Heart left ventricle (tissue), 16 donors: ENCODE data around the gene HSD17B14. TPM values are rescaled to one million over a fixed set of nuclear protein-coding genes. Genes with fewer than 3 reads are reported as not detected.
"Not testable (repeated sequence)": the region's sequence is repeated elsewhere in the genome, so short reads cannot be mapped to it uniquely, and the experiment has no call there.

Experiments
- ATAC-seq, 4 donors: fragments of 200-7000 bp; cut with Tn5 transposase; one replicate each; pipeline ENCODE4 v1.9.1; 2020 to 2022; ENCODE audit warnings: moderate library complexity in 4 of 4, mild to moderate bottlenecking in 3 of 4, moderate number of reproducible peaks in 1 of 4
- DNase-seq, 5 donors: peaks; one replicate each; pipeline ENCODE4 v3.0.0-alpha.2; 2020
- H3K27ac ChIP-seq, 12 donors: fragments of 200-600 bp; sonication (generic) in 4 of 12; one replicate each; pipeline versions ENCODE4 v1.5.0 to v1.8.0; 2016 to 2022; ENCODE audit warnings: mild to moderate bottlenecking in 2 of 12
- H3K27me3 ChIP-seq, 9 donors: fragments of 200-600 bp; sonication (generic) in 2 of 9; one replicate each; pipeline versions ENCODE4 v1.5.1 to v1.8.0; 2016 to 2022; ENCODE audit warnings: mild to moderate bottlenecking in 3 of 9
- H3K36me3 ChIP-seq, 9 donors: fragments of 200-600 bp; sonication (generic) in 2 of 9; one replicate each; pipeline versions ENCODE4 v1.5.0 to v1.8.0; 2018 to 2022; ENCODE audit warnings: mild to moderate bottlenecking in 2 of 9
- H3K4me1 ChIP-seq, 12 donors: fragments of 200-600 bp; sonication (generic) in 4 of 12; one replicate each; pipeline versions ENCODE4 v1.5.0 to v1.8.0; 2016 to 2022; ENCODE audit warnings: mild to moderate bottlenecking in 3 of 12
- H3K4me3 ChIP-seq, 12 donors: fragments of 200-600 bp; sonication (generic) in 4 of 12; one replicate each; pipeline versions ENCODE4 v1.5.0 to v1.8.0; 2017 to 2022; ENCODE audit warnings: mild to moderate bottlenecking in 9 of 12, moderate library complexity in 4 of 12
- H3K9me3 ChIP-seq, 12 donors: fragments of 200-600 bp; sonication (generic) in 4 of 12; one replicate each; pipeline versions ENCODE4 v1.5.0 to v1.8.0; 2016 to 2022; ENCODE audit warnings: mild to moderate bottlenecking in 1 of 12
- POLR2A ChIP-seq, 2 donors: fragments of 450-650 bp; IDR thresholded peaks; one replicate each; pipeline ENCODE4 v1.6.1; 2017; ENCODE audit warnings: antibody characterized with exemption in 2 of 2, mild to moderate bottlenecking in 2 of 2, moderate library complexity in 2 of 2
- WGBS, 4 donors: extraction: QIAGEN DNeasy Blood & Tissue Kit in 2 of 4; methylation state at CpG; one replicate each; pipeline versions ENCODE4 v1.1.5 to v1.1.7; 2013 to 2018; 5-methylcytosine and 5-hydroxymethylcytosine counted together
- intact Hi-C, 10 donors: fragments of 100-400 bp; cut with DNase I; formaldehyde crosslinking; loops; one replicate each; pipeline versions ENCODE4 v1.11.1 to v1.14.2; 2022
- long read RNA-seq, 3 donors: library from polyadenylated mRNA; unstranded; transcript quantifications; one replicate each; pipeline ENCODE4 v2.0.0, GENCODE V29; 2020 to 2021
- polyA plus RNA-seq, 2 donors: library from polyadenylated mRNA; stranded (reverse); fragments of 200-250 nt; gene quantifications; one replicate each; pipeline ENCODE4 v1.2.3, GENCODE V29; 2013
- total RNA-seq, 9 donors: library from RNA; depleted of rRNA in 2 of 9; stranded (reverse); fragments of >200 nt in 2 of 9; fragmentation: NEBNext Ultra II Directional in 3 of 9; extraction: Animal tissue kit (Norgen Biotek cat#: 25700) in 3 of 9; gene quantifications; one replicate each; pipeline versions ENCODE4 v1.1.0 to v1.2.4, GENCODE V29; 2016 to 2023
- TF ChIP-seq, protein P1 (sequence below), 12 donors: fragments of 200-600 bp; sonication (generic) in 4 of 12; IDR thresholded peaks; one replicate each; pipeline versions ENCODE4 v1.5.0 to v1.8.0; 2018 to 2022; ENCODE audit warnings: antibody characterized with exemption in 12 of 12, mild to moderate bottlenecking in 5 of 12
- donor health status: ischemic (EF 13 %, LVEDD 7.1; RV severe dilation, severe dysfunction).
- donor health status: healthy with polysubstance abuse.
- donor health status: DM: no; HTN: yes; CAD: no.
- donor health status: DM: no; HTN: no; CAD: no.
- donor health status: ischemic (EF 25% LVEDD 6.9; RV normal size, moderate dysfunction).
- donor health status: ischemic (EF 25% LVEDD 5.7; RV mildly dilated, moderate dysfunction).
- donor health status: healthy.
- donor health status: DM: yes; HTN: yes; CAD: no.
- donor health status: ischemic (EF 35%, LVEDD 5.7; RV mildly dilated, moderate dysfunction).
- donor health status: nonischemic (EF 11% LVEDD 7.7; RV severe dilation, severe dysfunction).
- donor health status: DM: yes; HTN: yes; CAD: no.
- donor health status: PGD.
- donor health status: ischemic (EF 29% LVEDD 5.4; RV normal size, mild dysfunction).
- donor health status: nonischemic (EF 23%, LVEDD 6.1; RV moderate dilation, normal function).

HSD17B14 gene
- 1 to 10 TPM in 8 of 9 donors, not detected in 1; 1.2 to 5.4 (median 3.3) TPM for total RNA-seq
- 1 to 10 TPM; 1.6 to 2.7 TPM for polyA plus RNA-seq
- long read RNA-seq, donor 1, partial matches to known transcripts = 1 of 2 reads
- long read RNA-seq, donor 1, other reads (novel, unspliced or antisense) = 0 of 2 reads
- long read RNA-seq, donor 2, partial matches to known transcripts = 0 of 3 reads
- long read RNA-seq, donor 2, other reads (novel, unspliced or antisense) = 2 of 3 reads
- long read RNA-seq, donor 3, partial matches to known transcripts = 0 of 2 reads
- long read RNA-seq, donor 3, other reads (novel, unspliced or antisense) = 0 of 2 reads

DNA sequence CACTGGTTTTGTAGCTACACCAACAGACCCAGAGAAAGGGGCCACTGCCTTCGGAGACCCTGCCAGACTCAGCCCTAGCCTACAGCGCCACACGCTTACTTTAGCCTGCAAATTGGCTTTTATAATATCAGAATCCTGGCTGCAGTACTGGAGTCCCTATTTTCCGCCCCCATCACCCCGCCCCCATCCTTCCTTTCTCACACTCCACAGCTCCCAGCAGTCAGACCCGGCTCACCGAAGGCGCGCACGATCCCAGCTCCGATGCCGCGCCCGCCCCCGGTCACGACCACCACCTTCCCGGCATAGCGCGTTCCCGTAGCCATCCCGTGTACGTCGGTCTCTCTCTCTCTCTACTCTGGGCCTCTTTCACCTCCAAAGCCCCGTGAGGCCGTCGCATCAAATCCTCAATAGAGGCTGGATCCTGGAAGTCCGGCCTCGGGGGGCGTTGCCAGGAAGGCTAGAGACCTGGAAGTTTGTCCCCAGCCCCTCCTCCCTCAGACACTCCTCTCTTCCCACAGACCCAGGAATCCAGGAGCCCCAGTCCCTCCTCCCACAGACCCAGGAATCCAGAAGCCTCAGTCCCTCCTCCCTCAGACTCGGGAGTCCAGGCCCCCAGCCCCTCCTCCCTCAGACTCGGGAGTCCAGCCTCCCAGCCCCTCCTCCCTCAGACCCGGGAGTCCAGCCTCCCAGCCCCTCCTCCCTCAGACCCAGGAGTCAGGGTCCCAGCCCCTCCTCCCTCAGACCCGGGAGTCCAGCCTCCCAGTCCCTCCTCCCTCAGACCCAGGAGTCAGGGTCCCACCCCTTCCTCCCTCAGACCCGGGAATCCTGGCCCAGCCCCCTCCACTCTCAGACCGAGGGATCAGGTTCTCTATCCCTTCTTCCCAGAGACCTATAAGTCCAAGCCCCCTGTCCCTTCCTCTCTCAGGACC lies at the start of gene HSD17B14:
HSD17B14 (minus strand) TSS at position 403 of the 929 bp plus-strand sequence; CDS start at position 323, 80 bp downstream.
- peak; percentile 18 to 34 (median 31) for ATAC-seq
- TF ChIP-seq, protein P1, sequence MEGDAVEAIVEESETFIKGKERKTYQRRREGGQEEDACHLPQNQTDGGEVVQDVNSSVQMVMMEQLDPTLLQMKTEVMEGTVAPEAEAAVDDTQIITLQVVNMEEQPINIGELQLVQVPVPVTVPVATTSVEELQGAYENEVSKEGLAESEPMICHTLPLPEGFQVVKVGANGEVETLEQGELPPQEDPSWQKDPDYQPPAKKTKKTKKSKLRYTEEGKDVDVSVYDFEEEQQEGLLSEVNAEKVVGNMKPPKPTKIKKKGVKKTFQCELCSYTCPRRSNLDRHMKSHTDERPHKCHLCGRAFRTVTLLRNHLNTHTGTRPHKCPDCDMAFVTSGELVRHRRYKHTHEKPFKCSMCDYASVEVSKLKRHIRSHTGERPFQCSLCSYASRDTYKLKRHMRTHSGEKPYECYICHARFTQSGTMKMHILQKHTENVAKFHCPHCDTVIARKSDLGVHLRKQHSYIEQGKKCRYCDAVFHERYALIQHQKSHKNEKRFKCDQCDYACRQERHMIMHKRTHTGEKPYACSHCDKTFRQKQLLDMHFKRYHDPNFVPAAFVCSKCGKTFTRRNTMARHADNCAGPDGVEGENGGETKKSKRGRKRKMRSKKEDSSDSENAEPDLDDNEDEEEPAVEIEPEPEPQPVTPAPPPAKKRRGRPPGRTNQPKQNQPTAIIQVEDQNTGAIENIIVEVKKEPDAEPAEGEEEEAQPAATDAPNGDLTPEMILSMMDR (IDR thresholded peaks at IDR 0.05) = peak in 6 of 12 donors; percentile 5 to 34 (median 28)
- TF ChIP-seq POLR2A (IDR thresholded peaks at IDR 0.05) = no peak
- no peak for DNase-seq
- peak within 1 kb of the TSS in 9 of 12 donors; percentile 26 to 86 (median 67) for H3K27ac ChIP-seq
- no peaks in the 10 kb centered on the region for H3K9me3 ChIP-seq
- H3K4me3 ChIP-seq = peak within 1 kb of the TSS in 11 of 12 donors; percentile 16 to 57 (median 47)
- intact Hi-C loops = loop anchor here in 8 of 10 donors (1.0 to 10.0 kb wide), 6 partner anchors 41 to 192 kb away; partner anchors contain the start of genes CA11 (in 6 of the 8) and NTN5 (in 4 of the 8)
- H3K27me3 ChIP-seq = peaks cover 0 to 4% (median 0%) of the 10 kb centered on the region in 9 donors
- peaks cover 0 to 19% (median 10%) of the 10 kb centered on the region in 12 donors for H3K4me1 ChIP-seq
- H3K36me3 ChIP-seq = peaks cover 0 to 8% (median 3%) of the 10 kb centered on the region in 9 donors
- WGBS, 4 donors = 8 to 13% (median 10%) methylated on average over 35 of the region's 35 CpGs

DNA sequence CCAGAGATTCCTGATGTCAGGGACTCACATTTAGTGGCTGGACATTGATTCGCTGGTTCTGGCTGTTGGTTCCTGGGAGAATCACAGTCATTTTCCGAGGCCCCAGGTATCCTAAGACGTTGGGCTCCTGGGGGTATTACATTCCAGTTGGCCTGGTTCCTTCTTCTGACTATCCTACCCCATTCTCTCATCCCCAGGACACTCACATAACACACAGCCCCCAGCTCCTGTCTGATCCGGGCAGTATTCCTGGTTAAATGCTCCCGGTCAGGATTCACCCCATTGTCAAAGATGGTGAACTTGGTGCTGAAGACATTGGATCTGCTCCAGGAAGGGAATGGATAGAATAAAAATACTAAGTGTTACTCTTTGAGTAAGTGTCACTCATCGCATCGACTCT lies 47.4 kb upstream of the HSD17B14 start:
- peaks cover 0 to 17% (median 10%) of the 10 kb centered on the region in 12 donors for H3K4me1 ChIP-seq
- no peaks in the 10 kb centered on the region for H3K9me3 ChIP-seq
- no peak overlapping the region for H3K4me3 ChIP-seq
- DNase-seq (no peak), ATAC-seq (no peak)
- H3K27me3 ChIP-seq = no peaks in the 10 kb centered on the region
- no peak overlapping the region for H3K27ac ChIP-seq
- peaks cover 0 to 6% (median 0%) of the 10 kb centered on the region in 9 donors for H3K36me3 ChIP-seq
- 94 to 97% (median 96%) methylated on average over 7 of the region's 7 CpGs for WGBS, 4 donors
- intact Hi-C loops = no loop called here
- no peak for TF ChIP-seq POLR2A (IDR thresholded peaks at IDR 0.05)
- TF ChIP-seq, protein P1 (IDR thresholded peaks at IDR 0.05) = no peak

DNA sequence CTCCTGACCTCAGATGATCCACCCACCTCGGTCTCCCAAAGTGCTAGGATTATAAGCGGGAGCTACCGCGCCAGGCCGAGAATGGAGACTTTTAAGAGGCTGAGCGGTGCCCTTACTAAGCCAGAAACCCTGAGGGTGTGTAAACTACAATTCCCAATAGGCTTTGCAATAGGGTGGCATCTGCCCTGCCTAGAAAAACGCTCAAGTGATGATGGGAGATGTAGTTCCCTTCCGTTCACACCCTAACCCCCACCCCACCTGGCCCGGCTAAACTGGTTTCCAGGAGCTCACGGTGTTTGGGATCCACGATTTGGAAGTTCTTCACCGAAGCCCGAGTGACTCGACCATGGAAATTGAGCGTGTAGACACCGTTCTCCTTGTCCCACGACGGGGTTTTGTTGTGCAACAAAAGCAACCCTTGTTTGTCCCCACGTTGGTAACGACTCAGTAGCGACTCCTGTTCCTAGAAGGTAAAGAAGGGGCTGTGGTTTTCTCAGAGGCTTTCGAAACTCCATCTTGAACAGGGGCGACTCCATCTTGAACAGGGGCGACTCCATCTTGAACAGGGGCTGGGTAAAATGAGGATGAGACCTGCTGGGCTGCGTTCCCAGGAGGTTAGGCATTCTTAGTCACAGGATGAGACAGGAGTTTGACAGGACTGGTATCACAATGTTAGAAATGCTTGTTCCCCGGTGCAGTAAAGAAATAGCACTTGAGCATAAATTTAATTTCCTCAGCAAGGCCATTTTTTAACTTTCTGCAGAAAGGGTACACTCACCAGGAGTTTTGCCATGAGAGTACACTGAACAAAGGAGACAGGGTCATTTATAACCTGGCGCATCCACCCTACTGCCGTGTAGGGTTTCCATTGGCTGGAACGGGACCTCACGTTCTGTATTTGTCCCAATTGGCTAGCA lies 45.7 kb upstream of the HSD17B14 start:
- TF ChIP-seq, protein P1 (IDR thresholded peaks at IDR 0.05) = no peak
- no peak for TF ChIP-seq POLR2A (IDR thresholded peaks at IDR 0.05)
- peak in 3 of 4 donors; percentile 30 to 62 (median 46) for ATAC-seq

DNA sequence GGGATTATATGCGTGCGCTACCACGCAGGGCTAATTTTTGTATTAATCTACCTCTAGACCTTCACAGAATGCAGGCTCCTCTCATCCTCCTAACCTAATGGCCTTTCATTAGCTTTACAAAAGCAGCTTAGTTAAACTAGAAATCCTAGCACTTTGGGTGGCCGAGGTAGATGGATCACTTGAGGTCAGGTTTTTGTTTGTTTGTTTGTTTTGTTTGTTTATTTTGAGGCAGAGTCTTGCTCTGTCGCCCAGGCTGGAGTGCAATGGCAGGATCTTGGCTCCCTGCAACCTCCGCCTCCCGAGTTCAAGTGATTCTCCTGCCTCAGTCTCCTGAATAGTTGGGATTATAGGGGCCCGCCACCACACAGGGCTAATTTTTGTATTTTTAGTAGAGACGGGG lies 43.4 kb upstream of the HSD17B14 start:
- Histone ChIP-seq H3K36me3 (peaks cover 0 to 45% (median 34%) of the 10 kb centered on the region in 9 donors), H3K27ac (peak overlapping the region in 10 of 12 donors; percentile 39 to 100 (median 100)), H3K4me1 (peaks cover 11 to 57% (median 38%) of the 10 kb centered on the region in 12 donors)
- WGBS, 4 donors = 93 to 96% (median 94%) methylated on average over 9 of the region's 9 CpGs
- not testable (repeated sequence) for H3K27me3 ChIP-seq, ATAC-seq, H3K9me3 ChIP-seq, DNase-seq, H3K4me3 ChIP-seq
- intact Hi-C loops = loop anchor here in 3 of 10 donors (5.0 to 10.0 kb wide), 3 partner anchors 78 to 275 kb away; partner anchors contain the start of genes FTL (in 1 of the 3), HRC (in 1 of the 3) and TRPM4 (in 1 of the 3)

More for the DNA sequence above, 45.7 kb upstream of the HSD17B14 start:
- H3K9me3 ChIP-seq = no peaks in the 10 kb centered on the region
- intact Hi-C loops = no loop called here
- WGBS, 4 donors = 82 to 87% (median 85%) methylated on average over 29 to 30 of the region's 30 CpGs
- H3K27ac ChIP-seq = peak overlapping the region in 1 of 12 donors; percentile 62
- no peak for DNase-seq
- no peak overlapping the region for H3K4me3 ChIP-seq
- H3K36me3 ChIP-seq = peaks cover 0 to 23% (median 11%) of the 10 kb centered on the region in 9 donors
- no peaks in the 10 kb centered on the region for H3K27me3 ChIP-seq
- H3K4me1 ChIP-seq = peaks cover 0 to 34% (median 23%) of the 10 kb centered on the region in 12 donors
